ENCODE data around the gene TRMT10B. TPM values are rescaled to one million over a fixed set of nuclear protein-coding genes. Genes with fewer than 3 reads are reported as not detected.
A peak's percentile ranks its signal among the peaks of the same experiment; 100 is the strongest.
"Not testable (repeated sequence)": the region's sequence is repeated elsewhere in the genome, so short reads cannot be mapped to it uniquely, and the experiment has no call there.

Gene TRMT10B
- total and polyA plus RNA-seq, 2 experiments from 2014 or later = 4.1 to 8.8 TPM

GRCh38 chr9:37761511-37761910, 7.9 kb downstream of the TRMT10B start:
- Histone ChIP-seq H3K9me3 (ENCODE audit: low read depth) (no peaks in the 10 kb centered on the region), H3K4me1 (ENCODE audit: low read depth) (no peaks in the 10 kb centered on the region), H3K27me3 (no peaks in the 10 kb centered on the region), H3K27ac (no peak overlapping the region), H3K36me3 (peaks cover 2% of the 10 kb centered on the region), H3K4me3 (no peak overlapping the region)
- peak in 1 of 2 donors; percentile 21 for DNase-seq (ENCODE audit: low read depth in 1 of 2, low spot score in 1 of 2)
- TF ChIP-seq, protein P1, sequence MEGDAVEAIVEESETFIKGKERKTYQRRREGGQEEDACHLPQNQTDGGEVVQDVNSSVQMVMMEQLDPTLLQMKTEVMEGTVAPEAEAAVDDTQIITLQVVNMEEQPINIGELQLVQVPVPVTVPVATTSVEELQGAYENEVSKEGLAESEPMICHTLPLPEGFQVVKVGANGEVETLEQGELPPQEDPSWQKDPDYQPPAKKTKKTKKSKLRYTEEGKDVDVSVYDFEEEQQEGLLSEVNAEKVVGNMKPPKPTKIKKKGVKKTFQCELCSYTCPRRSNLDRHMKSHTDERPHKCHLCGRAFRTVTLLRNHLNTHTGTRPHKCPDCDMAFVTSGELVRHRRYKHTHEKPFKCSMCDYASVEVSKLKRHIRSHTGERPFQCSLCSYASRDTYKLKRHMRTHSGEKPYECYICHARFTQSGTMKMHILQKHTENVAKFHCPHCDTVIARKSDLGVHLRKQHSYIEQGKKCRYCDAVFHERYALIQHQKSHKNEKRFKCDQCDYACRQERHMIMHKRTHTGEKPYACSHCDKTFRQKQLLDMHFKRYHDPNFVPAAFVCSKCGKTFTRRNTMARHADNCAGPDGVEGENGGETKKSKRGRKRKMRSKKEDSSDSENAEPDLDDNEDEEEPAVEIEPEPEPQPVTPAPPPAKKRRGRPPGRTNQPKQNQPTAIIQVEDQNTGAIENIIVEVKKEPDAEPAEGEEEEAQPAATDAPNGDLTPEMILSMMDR (IDR thresholded peaks at IDR 0.05; ENCODE audit: low read depth, low read length) = no peak

DNA sequence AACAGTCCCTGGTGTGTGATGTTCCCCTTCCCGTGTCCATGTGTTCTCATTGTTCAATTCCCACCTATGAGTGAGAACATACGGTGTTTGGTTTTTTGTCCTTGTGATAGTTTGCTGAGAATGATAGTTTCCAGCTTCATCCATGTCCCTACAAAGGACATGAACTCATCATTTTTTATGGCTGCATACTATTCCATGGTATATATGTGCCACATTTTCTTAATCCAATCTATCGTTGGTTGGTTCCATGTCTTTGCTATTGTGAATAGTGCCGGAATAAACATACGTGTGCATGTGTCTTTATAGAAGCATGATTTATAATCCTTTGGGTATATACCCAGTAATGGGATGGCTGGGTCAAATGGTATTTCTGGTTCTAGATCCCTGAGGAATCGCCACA, 11.7 kb downstream of the TRMT10B start:
- H3K4me3 ChIP-seq; DNase-seq (ENCODE audit: low read depth in 1 of 2, low spot score in 1 of 2); H3K4me1 ChIP-seq (ENCODE audit: low read depth); H3K27ac ChIP-seq; H3K36me3 ChIP-seq; H3K9me3 ChIP-seq (ENCODE audit: low read depth); H3K27me3 ChIP-seq: not testable (repeated sequence)

- no peak for DNase-seq (ENCODE audit: low read depth in 1 of 2, low spot score in 1 of 2)
- TF ChIP-seq, protein P1 (IDR thresholded peaks at IDR 0.05; ENCODE audit: low read depth, low read length) = no peak
- Histone ChIP-seq H3K4me1 (ENCODE audit: low read depth) (no peaks in the 10 kb centered on the region), H3K27me3 (no peaks in the 10 kb centered on the region), H3K27ac (no peak overlapping the region), H3K36me3 (peaks cover 4% of the 10 kb centered on the region), H3K4me3 (no peak overlapping the region), H3K9me3 (ENCODE audit: low read depth) (no peaks in the 10 kb centered on the region)
Observed at GRCh38 chr9:37769306-37769705, 15.7 kb downstream of the TRMT10B start.

DNA sequence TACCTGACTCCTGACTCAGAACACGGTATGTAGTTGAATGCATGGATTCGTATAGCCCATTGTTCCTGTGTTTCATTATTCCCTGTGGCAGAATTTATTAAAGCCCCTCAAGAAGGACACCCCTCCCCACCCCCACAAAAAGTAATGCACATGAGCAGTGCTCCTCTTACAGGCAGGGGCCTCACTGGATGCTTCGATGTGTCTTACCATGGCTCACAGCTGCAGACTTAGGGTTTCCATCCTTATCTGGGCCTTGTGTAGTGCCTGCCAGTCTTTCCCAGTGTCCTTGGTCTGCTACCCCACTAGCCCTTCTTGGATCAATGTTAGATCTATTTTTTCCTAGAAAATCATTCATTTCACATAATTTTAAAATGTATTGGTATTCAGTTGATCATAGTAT, 16.4 kb downstream of the TRMT10B start:
- Histone ChIP-seq H3K27ac (no peak overlapping the region), H3K4me1 (ENCODE audit: low read depth) (no peaks in the 10 kb centered on the region), H3K36me3 (peaks cover 4% of the 10 kb centered on the region), H3K4me3 (no peak overlapping the region), H3K27me3 (no peaks in the 10 kb centered on the region), H3K9me3 (ENCODE audit: low read depth) (no peaks in the 10 kb centered on the region)
- DNase-seq (ENCODE audit: low read depth in 1 of 2, low spot score in 1 of 2) = no peak
- TF ChIP-seq, protein P1 (IDR thresholded peaks at IDR 0.05; ENCODE audit: low read depth, low read length) = no peak

- no peak for DNase-seq (ENCODE audit: low read depth in 1 of 2, low spot score in 1 of 2)
- no peaks in the 10 kb centered on the region for H3K27me3 ChIP-seq
- no peak overlapping the region for H3K4me3 ChIP-seq
- no peak overlapping the region for H3K27ac ChIP-seq
- no peaks in the 10 kb centered on the region for H3K9me3 ChIP-seq (ENCODE audit: low read depth)
- no peaks in the 10 kb centered on the region for H3K4me1 ChIP-seq (ENCODE audit: low read depth)
- TF ChIP-seq, protein P1 (IDR thresholded peaks at IDR 0.05; ENCODE audit: low read depth, low read length) = no peak
- H3K36me3 ChIP-seq = peaks cover 26% of the 10 kb centered on the region
Observed at GRCh38 chr9:37775216-37775919, 21.8 kb downstream of the TRMT10B start.

GRCh38 chr9:37776328-37776727, 22.7 kb downstream of the TRMT10B start:
- Histone ChIP-seq H3K4me1 (ENCODE audit: low read depth) (no peaks in the 10 kb centered on the region), H3K27me3 (no peaks in the 10 kb centered on the region), H3K9me3 (ENCODE audit: low read depth) (no peaks in the 10 kb centered on the region), H3K36me3 (peaks cover 26% of the 10 kb centered on the region), H3K27ac (no peak overlapping the region), H3K4me3 (no peak overlapping the region)
- TF ChIP-seq, protein P1 (IDR thresholded peaks at IDR 0.05; ENCODE audit: low read depth, low read length) = no peak
- no peak for DNase-seq (ENCODE audit: low read depth in 1 of 2, low spot score in 1 of 2)
